Measurements from ENCODE around the gene CDON. TPM values are rescaled to one million over a fixed set of nuclear protein-coding genes. Genes with fewer than 3 reads are reported as not detected.

The CDON gene
- total RNA-seq, 6 experiments from 2014 or later, result 1.3 to 2.0 (median 1.9) TPM

DNA sequence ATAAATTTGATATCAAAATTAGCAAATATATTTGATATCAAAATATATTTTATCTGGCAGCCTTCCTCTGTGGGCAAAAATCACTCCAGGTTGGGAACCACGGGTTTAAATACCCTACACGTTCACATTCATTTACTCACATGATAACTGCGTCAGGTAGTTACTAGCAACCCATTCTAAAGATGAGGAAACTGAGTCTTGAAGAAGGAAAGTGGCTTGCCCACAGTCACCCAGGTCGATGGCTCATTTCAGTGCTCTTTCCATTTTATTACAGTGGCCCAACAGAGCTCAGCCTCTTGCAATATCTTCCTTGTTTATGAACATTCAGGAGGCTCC is 19.2 kb upstream of the CDON start:
- H3K9me3 Mint-ChIP-seq, result no peaks in the 10 kb centered on the region
- TF ChIP-seq CTCF (IDR thresholded peaks at IDR 0.05), result no peak
- no peaks in the 10 kb centered on the region for H3K36me3 Mint-ChIP-seq (ENCODE audit: low read depth)
- H3K4me3 Mint-ChIP-seq, result no peak overlapping the region
- H3K4me1 Mint-ChIP-seq (ENCODE audit: low read depth), result no peaks in the 10 kb centered on the region
- H3K27ac Mint-ChIP-seq, result no peak overlapping the region
- DNase-seq, result no peak
- H3K27me3 Mint-ChIP-seq (ENCODE audit: insufficient read depth), result peaks cover 26% of the 10 kb centered on the region

- no peaks in the 10 kb centered on the region for H3K36me3 Mint-ChIP-seq (ENCODE audit: low read depth)
- no peak overlapping the region for H3K4me3 Mint-ChIP-seq
- H3K9me3 Mint-ChIP-seq, result no peaks in the 10 kb centered on the region
- no peak for TF ChIP-seq CTCF (IDR thresholded peaks at IDR 0.05)
- H3K27ac Mint-ChIP-seq, result no peak overlapping the region
- no peak for DNase-seq
- H3K27me3 Mint-ChIP-seq (ENCODE audit: insufficient read depth), result peaks cover 28% of the 10 kb centered on the region
- no peaks in the 10 kb centered on the region for H3K4me1 Mint-ChIP-seq (ENCODE audit: low read depth)
These were observed 17.7 kb upstream of the CDON start for GRCh38 chr11:126080161-126080941.

- Mint-ChIP-seq H3K36me3 (ENCODE audit: low read depth) (no peaks in the 10 kb centered on the region), H3K27ac (no peak overlapping the region), H3K4me1 (ENCODE audit: low read depth) (no peaks in the 10 kb centered on the region), H3K4me3 (no peak overlapping the region), H3K27me3 (ENCODE audit: insufficient read depth) (peaks cover 31% of the 10 kb centered on the region), H3K9me3 (no peaks in the 10 kb centered on the region)
- TF ChIP-seq CTCF (IDR thresholded peaks at IDR 0.05), result no peak
- DNase-seq, result no peak
These were observed 17.0 kb upstream of the CDON start for GRCh38 chr11:126079621-126080124.

- Mint-ChIP-seq H3K4me1 (ENCODE audit: low read depth) (no peaks in the 10 kb centered on the region), H3K27me3 (ENCODE audit: insufficient read depth) (peaks cover 25% of the 10 kb centered on the region), H3K27ac (no peak overlapping the region), H3K9me3 (no peaks in the 10 kb centered on the region), H3K36me3 (ENCODE audit: low read depth) (no peaks in the 10 kb centered on the region), H3K4me3 (no peak overlapping the region)
- TF ChIP-seq CTCF (IDR thresholded peaks at IDR 0.05), result no peak
- DNase-seq, result no peak
These were observed 14.0 kb upstream of the CDON start for GRCh38 chr11:126076641-126077040.

GRCh38 chr11:126072801-126073594 is 10.3 kb upstream of the CDON start:
- Mint-ChIP-seq H3K36me3 (ENCODE audit: low read depth) (no peaks in the 10 kb centered on the region), H3K27ac (no peak overlapping the region), H3K27me3 (ENCODE audit: insufficient read depth) (peaks cover 22% of the 10 kb centered on the region), H3K4me3 (no peak overlapping the region), H3K4me1 (ENCODE audit: low read depth) (no peaks in the 10 kb centered on the region), H3K9me3 (no peaks in the 10 kb centered on the region)
- no peak for DNase-seq
- TF ChIP-seq CTCF (IDR thresholded peaks at IDR 0.05), result no peak

Measured in HFFc6 (cell line).